Ovary (tissue), 10 donors: ENCODE data around the gene ZNF880. TPM values are rescaled to one million over a fixed set of nuclear protein-coding genes. Genes with fewer than 3 reads are reported as not detected.
A peak's percentile ranks its signal among the peaks of the same experiment; 100 is the strongest.

Experiments used
- DNase-seq, 5 donors: peaks; one replicate each; pipeline ENCODE4 v3.0.0-alpha.2; 2019 to 2020
- H3K27ac ChIP-seq, 2 donors: fragments of 200-600 bp; one replicate each; pipeline versions ENCODE4 v1.5.1 to v1.8.0; 2019 to 2022
- H3K27me3 ChIP-seq: fragments of 200-600 bp; one replicate; pipeline ENCODE4 v1.8.0; 2022
- H3K36me3 ChIP-seq: fragments of 200-600 bp; sonication (generic); one replicate; pipeline ENCODE4 v1.5.1; 2019
- H3K4me1 ChIP-seq: one replicate; pipeline ENCODE4 v1.8.1; 2013; ENCODE audit warnings: mild to moderate bottlenecking, moderate library complexity; ENCODE audit not compliant: insufficient read depth
- H3K4me3 ChIP-seq: fragments of 200-600 bp; sonication (generic); one replicate; pipeline ENCODE4 v1.5.1; 2017
- H3K9me3 ChIP-seq, 2 donors: fragments of 200-600 bp in 1 of 2; sonication (generic) in 1 of 2; one replicate each; pipeline versions ENCODE4 v1.5.1 to v1.8.1; 2013 to 2019; ENCODE audit warnings: mild to moderate bottlenecking in 1 of 2, moderate library complexity in 1 of 2
- CTCF ChIP-seq, 3 donors: fragments of 450-650 bp in 2 of 3; fragments of 200-600 bp in 1 of 3; IDR thresholded peaks; one replicate each; pipeline versions ENCODE4 v1.5.1 to v1.8.0; 2016 to 2022; ENCODE audit warnings: antibody characterized with exemption in 3 of 3, mild to moderate bottlenecking in 1 of 3
- EP300 ChIP-seq: sonication (generic); formaldehyde crosslinking; IDR thresholded peaks from one replicate; pipeline ENCODE4 v1.6.1; 2017; ENCODE audit warnings: antibody characterized with exemption
- POLR2A ChIP-seq: fragments of 450-650 bp; IDR thresholded peaks from one replicate; pipeline ENCODE4 v1.6.1; 2017; ENCODE audit warnings: antibody characterized with exemption, mild to moderate bottlenecking, moderate library complexity
- WGBS, 3 donors: extraction: QIAGEN DNeasy Blood & Tissue Kit in 1 of 3; methylation state at CpG; one replicate each; pipeline versions ENCODE4 v1.1.5 to v1.1.7; 2013 to 2017; 5-methylcytosine and 5-hydroxymethylcytosine counted together
- intact Hi-C, 4 donors: fragments of 100-400 bp; cut with DNase I; formaldehyde crosslinking; loops; one replicate each; pipeline versions ENCODE4 v1.11.0 to v1.15.1; 2022 to 2023
- long read RNA-seq, 3 donors: library from polyadenylated mRNA in 2 of 3; unstranded in 2 of 3; transcript quantifications; one replicate each; pipeline ENCODE4 v2.0.0 and lab custom pipeline, GENCODE V29; 2021 to 2026
- polyA plus RNA-seq, 2 donors: library from polyadenylated mRNA; stranded (reverse); fragments of 200-250 nt in 1 of 2; fragments of 350-450 nt in 1 of 2; fragmentation: Illumina TruSeq in 1 of 2; extraction: RNeasy Lipid Tissue Mini Kit (QIAGEN cat#74804) in 1 of 2; gene quantifications; one replicate each; pipeline ENCODE4 v1.2.3, GENCODE V29; 2013 to 2014
- total RNA-seq, 7 donors: library from RNA; depleted of rRNA in 2 of 7; stranded (reverse); fragments of >200 nt in 2 of 7; fragmentation: NEBNext Ultra II Directional in 3 of 7; extraction: Animal tissue kit (Norgen Biotek cat#: 25700) in 3 of 7; gene quantifications; one replicate each; pipeline versions ENCODE4 v1.1.0 to v1.2.4, GENCODE V29; 2016 to 2023
- donor health status: DM: no; HTN: no; CAD: no; lungs with moderate emphysema.
- donor health status: DM: no; HTN: no; CAD: no.
- donor health status: Bipolar disorder and iron deficiency.
- donor health status: DM: yes; HTN: yes; CAD: no.
- donor health status: DM: no; HTN: no; CAD: no.
- donor health status: DM: yes; HTN: yes; CAD: no.

The ZNF880 gene
- total RNA-seq (10 to 100 TPM; 18.0 to 32.6 (median 30.3) TPM), polyA plus RNA-seq (10 to 100 TPM; 15.6 to 16.2 TPM)
- long read RNA-seq, donor 1, transcript ZNF880-202 (4 exons, 2,230 nt): major isoform, 34 of 53 reads
- long read RNA-seq, donor 1, transcript ZNF880-206 (4 exons, 953 nt): minor isoform, 9 of 53 reads
- long read RNA-seq, donor 1, partial matches to known transcripts: 4 of 53 reads
- long read RNA-seq, donor 1, other reads (novel, unspliced or antisense): 4 of 53 reads
- long read RNA-seq, donor 2, transcript ZNF880-202 (4 exons, 2,230 nt): major isoform, 9 of 11 reads
- long read RNA-seq, donor 2, partial matches to known transcripts: 0 of 11 reads
- long read RNA-seq, donor 2, other reads (novel, unspliced or antisense): 0 of 11 reads
- long read RNA-seq, donor 3, transcript ZNF880-202 (4 exons, 2,230 nt): major isoform, 31 of 32 reads
- long read RNA-seq, donor 3, partial matches to known transcripts: 0 of 32 reads
- long read RNA-seq, donor 3, other reads (novel, unspliced or antisense): 0 of 32 reads

DNA sequence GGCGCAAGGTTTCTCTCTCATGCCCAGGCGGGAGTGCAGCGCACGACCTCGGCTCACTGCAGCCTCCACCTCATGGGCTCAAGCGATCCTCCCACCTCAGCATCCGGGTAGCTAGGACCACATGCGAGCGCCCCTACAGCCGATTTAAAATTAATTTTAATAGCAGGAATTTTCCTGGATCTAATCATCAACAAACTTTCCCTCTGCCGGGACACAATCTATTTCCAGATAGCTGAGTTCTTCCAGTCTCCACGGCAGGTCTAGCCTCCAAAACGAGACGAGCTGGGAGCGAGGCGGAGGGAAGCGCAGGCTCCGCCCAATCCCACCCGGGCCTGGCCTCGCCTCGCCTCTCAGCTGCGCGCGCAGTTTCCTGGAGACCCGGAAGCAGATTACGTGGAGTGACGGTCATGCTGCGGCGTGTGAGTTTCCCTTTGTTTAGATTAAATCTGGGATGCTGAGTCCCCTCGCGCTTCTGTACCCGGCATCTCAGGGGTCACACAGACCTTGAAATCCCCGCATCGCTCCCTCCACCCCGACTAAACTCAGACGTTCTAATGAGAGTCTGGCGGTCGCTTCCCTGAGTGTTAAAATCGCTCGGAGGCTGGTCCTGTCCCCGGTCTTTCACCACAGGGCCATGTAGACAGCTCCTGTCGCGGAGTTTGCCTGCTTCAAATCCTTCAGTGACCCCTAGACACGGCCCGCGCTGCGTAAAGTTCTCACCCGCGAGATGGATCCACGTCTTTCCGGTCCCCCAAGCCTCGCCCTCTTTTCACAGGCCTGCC lies at the start of gene ZNF880:
Gene ZNF880 (plus strand): TSS at position 365 of the 782 bp plus-strand sequence. CDS start 43 bp downstream, at position 408.
- intact Hi-C loops: no loop called here
- peak; percentile 93 to 96 (median 94) for DNase-seq

DNA sequence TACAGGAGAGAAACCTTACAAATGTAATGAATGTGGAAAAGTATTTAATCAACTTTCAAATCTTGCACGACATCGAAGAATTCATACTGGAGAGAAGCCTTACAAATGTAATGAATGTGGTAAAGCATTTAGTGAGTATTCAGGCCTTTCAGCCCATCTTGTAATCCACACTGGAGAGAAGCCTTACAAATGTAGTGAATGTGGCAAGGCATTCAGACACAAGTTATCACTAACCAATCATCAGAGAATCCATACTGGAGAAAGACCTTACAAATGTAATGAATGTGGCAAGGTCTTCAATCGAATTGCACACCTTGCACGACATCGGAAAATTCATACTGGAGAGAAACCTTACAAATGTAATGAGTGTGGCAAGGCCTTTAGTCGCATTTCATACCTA lies 47.3 kb upstream of the ZNF880 start:
- DNase-seq: no peak
- H3K27me3 ChIP-seq: no peaks in the 10 kb centered on the region
- no peak overlapping the region for H3K27ac ChIP-seq
- intact Hi-C loops: no loop called here
- H3K9me3 ChIP-seq: peaks cover 9 to 60% of the 10 kb centered on the region in 2 donors
- no peak overlapping the region for H3K4me3 ChIP-seq
- H3K36me3 ChIP-seq: peaks cover 1% of the 10 kb centered on the region
- 97 to 99% (median 98%) methylated on average over 6 of the region's 6 CpGs for WGBS, 3 donors
- TF ChIP-seq CTCF (IDR thresholded peaks at IDR 0.05): no peak
- no peak for TF ChIP-seq POLR2A
- TF ChIP-seq EP300: no peak
- H3K4me1 ChIP-seq: no peaks in the 10 kb centered on the region

More for the DNA sequence above, at the start of gene ZNF880:
- no peak for TF ChIP-seq EP300
- TF ChIP-seq POLR2A: peak; percentile 61
- Histone ChIP-seq H3K27ac (peak within 1 kb of the TSS; percentile 66 to 89), H3K4me1 (no peaks in the 10 kb centered on the region), H3K4me3 (peak within 1 kb of the TSS; percentile 59), H3K36me3 (no peaks in the 10 kb centered on the region), H3K9me3 (peaks cover 4 to 23% of the 10 kb centered on the region in 2 donors), H3K27me3 (no peaks in the 10 kb centered on the region)
- WGBS, 3 donors: 1% methylated on average over 52 of the region's 52 CpGs

GRCh38 chr19:52331757-52332156 lies 38.0 kb upstream of the ZNF880 start:
- no peaks in the 10 kb centered on the region for H3K27me3 ChIP-seq
- intact Hi-C loops: no loop called here
- 83 to 94% (median 90%) methylated on average over 10 of the region's 10 CpGs for WGBS, 3 donors
- TF ChIP-seq EP300 (no peak), POLR2A (no peak), CTCF (IDR thresholded peaks at IDR 0.05) (no peak)
- H3K4me1 ChIP-seq: no peaks in the 10 kb centered on the region
- H3K27ac ChIP-seq: no peak overlapping the region
- DNase-seq: no peak
- H3K9me3 ChIP-seq: peaks cover 0 to 35% of the 10 kb centered on the region in 2 donors
- no peaks in the 10 kb centered on the region for H3K36me3 ChIP-seq
- no peak overlapping the region for H3K4me3 ChIP-seq

- Histone ChIP-seq H3K9me3 (peaks cover 0 to 15% of the 10 kb centered on the region in 2 donors), H3K27ac (peak overlapping the region in 1 of 2 donors; percentile 77), H3K4me3 (peak overlapping the region; percentile 63), H3K36me3 (no peaks in the 10 kb centered on the region), H3K27me3 (no peaks in the 10 kb centered on the region), H3K4me1 (peaks cover 2% of the 10 kb centered on the region)
- no peak for DNase-seq
- TF ChIP-seq EP300 (no peak), POLR2A (no peak), CTCF (IDR thresholded peaks at IDR 0.05) (no peak)
- intact Hi-C loops: no loop called here
- 40 to 41% (median 41%) methylated on average over 9 of the region's 9 CpGs for WGBS, 3 donors
These were observed 34.0 kb upstream of the ZNF880 start for GRCh38 chr19:52335768-52336116.
